Liver (tissue), 9 donors: ENCODE data around the gene CEACAM6. TPM values are rescaled to one million over a fixed set of nuclear protein-coding genes. Genes with fewer than 3 reads are reported as not detected.

Experiments
- DNase-seq: peaks from one replicate; pipeline ENCODE4 v3.0.0-alpha.2; 2017; ENCODE audit warnings: low spot score
- H3K27ac ChIP-seq, 2 donors: one replicate each; pipeline ENCODE4 v1.7.0; 2013; ENCODE audit warnings: inconsistent platforms in 2 of 2, low read length in 2 of 2, control low read depth in 1 of 2, low read depth in 1 of 2, mild to moderate bottlenecking in 1 of 2
- H3K27me3 ChIP-seq, 4 donors: one replicate each; pipeline versions ENCODE4 v1.6.1 to v1.7.0; 2013; ENCODE audit warnings: low read length in 3 of 4, inconsistent platforms in 1 of 4, mild to moderate bottlenecking in 1 of 4, moderate library complexity in 1 of 4; ENCODE audit not compliant: control insufficient read depth in 4 of 4, insufficient read depth in 4 of 4
- H3K36me3 ChIP-seq, 4 donors: one replicate each; pipeline versions ENCODE4 v1.6.1 to v1.7.0; 2013; ENCODE audit warnings: low read length in 3 of 4, mild to moderate bottlenecking in 3 of 4, low read depth in 1 of 4, moderate library complexity in 1 of 4; ENCODE audit not compliant: control insufficient read depth in 4 of 4, insufficient read depth in 3 of 4
- H3K4me1 ChIP-seq, 4 donors: one replicate each; pipeline versions ENCODE4 v1.6.1 to v1.7.0; 2013; ENCODE audit warnings: low read length in 3 of 4, mild to moderate bottlenecking in 3 of 4, moderate library complexity in 1 of 4; ENCODE audit not compliant: control insufficient read depth in 4 of 4, insufficient read depth in 4 of 4
- H3K4me3 ChIP-seq, 3 donors: one replicate each; pipeline versions ENCODE4 v1.6.1 to v1.7.0; 2013; ENCODE audit warnings: low read length in 3 of 3, control low read depth in 1 of 3, low read depth in 1 of 3, mild to moderate bottlenecking in 1 of 3
- H3K9ac ChIP-seq, 2 donors: one replicate each; pipeline ENCODE4 v1.7.0; 2013; ENCODE audit warnings: low read length in 2 of 2, mild to moderate bottlenecking in 2 of 2, moderate library complexity in 2 of 2, control low read depth in 1 of 2, low read depth in 1 of 2
- H3K9me3 ChIP-seq, 4 donors: one replicate each; pipeline versions ENCODE4 v1.6.1 to v1.7.0; 2013; ENCODE audit warnings: low read length in 3 of 4; ENCODE audit not compliant: control insufficient read depth in 4 of 4
- EGR1 ChIP-seq, 2 donors: IDR thresholded peaks; 2 replicates each; pipeline ENCODE4 v1.6.1; 2016 to 2018; ENCODE audit warnings: antibody characterized with exemption in 2 of 2, low read depth in 2 of 2
- FOXA1 ChIP-seq: IDR thresholded peaks from 2 replicates; pipeline ENCODE4 v1.6.1; 2016; ENCODE audit warnings: antibody characterized with exemption
- FOXA2 ChIP-seq: IDR thresholded peaks from 2 replicates; pipeline ENCODE4 v1.6.1; 2016; ENCODE audit warnings: antibody characterized with exemption
- GABPA ChIP-seq, 2 donors: IDR thresholded peaks in 1 of 2; conservative IDR thresholded peaks in 1 of 2; 2 replicates each; pipeline ENCODE4 v1.6.1; 2016; ENCODE audit warnings: antibody characterized with exemption in 2 of 2, mild to moderate bottlenecking in 1 of 2, moderate library complexity in 1 of 2
- HNF4A ChIP-seq, 2 donors: conservative IDR thresholded peaks; 2 replicates each; pipeline ENCODE4 v1.6.1; 2016; ENCODE audit warnings: antibody characterized with exemption in 2 of 2, mild to moderate bottlenecking in 2 of 2
- HNF4G ChIP-seq: IDR thresholded peaks from 2 replicates; pipeline ENCODE4 v1.6.1; 2016; ENCODE audit warnings: antibody characterized with exemption
- JUND ChIP-seq, 2 donors: IDR thresholded peaks; 2 replicates each; pipeline ENCODE4 v1.6.1; 2016; ENCODE audit warnings: antibody characterized with exemption in 2 of 2
- NR2F2 ChIP-seq: IDR thresholded peaks from 2 replicates; pipeline ENCODE4 v1.6.1; 2016; ENCODE audit warnings: antibody characterized with exemption
- RAD21 ChIP-seq, 2 donors: IDR thresholded peaks; 2 replicates each; pipeline ENCODE4 v1.6.1; 2016; ENCODE audit warnings: antibody characterized with exemption in 2 of 2, mild to moderate bottlenecking in 2 of 2
- RXRA ChIP-seq, 2 donors: IDR thresholded peaks; 2 replicates each; pipeline ENCODE4 v1.6.1; 2017 to 2018; ENCODE audit warnings: antibody characterized with exemption in 2 of 2, mild to moderate bottlenecking in 1 of 2
- SP1 ChIP-seq: IDR thresholded peaks from 2 replicates; pipeline ENCODE4 v1.6.1; 2018; ENCODE audit warnings: antibody characterized with exemption, mild to moderate bottlenecking
- TAF1 ChIP-seq: conservative IDR thresholded peaks from 2 replicates; pipeline ENCODE4 v1.6.1; 2016; ENCODE audit warnings: antibody characterized with exemption, mild to moderate bottlenecking
- WGBS: extraction: QIAGEN DNeasy Blood & Tissue Kit; methylation state at CpG from one replicate; pipeline ENCODE4 v1.1.7; 2013; 5-methylcytosine and 5-hydroxymethylcytosine counted together
- polyA plus RNA-seq, 2 donors: library from polyadenylated mRNA; stranded (reverse) in 1 of 2; unstranded in 1 of 2; fragments of 200-250 nt in 1 of 2; fragments of >200 nt in 1 of 2; fragmentation: Nextera tagmentation in 1 of 2; extraction: Ambion mirVana in 1 of 2; gene quantifications; one replicate each; pipeline versions ENCODE4 v1.2.1 to v1.2.3, GENCODE V29; 2013 to 2015
- total RNA-seq, 2 donors: library from RNA; depleted of rRNA; stranded (reverse); fragments of >200 nt; gene quantifications; one replicate each; pipeline ENCODE4 v1.2.3, GENCODE V29; 2014
- TF ChIP-seq, protein P1 (sequence below): IDR thresholded peaks from 2 replicates; pipeline ENCODE4 v1.6.1; 2016; ENCODE audit warnings: antibody characterized with exemption, mild to moderate bottlenecking
- TF ChIP-seq, protein P2 (sequence below): IDR thresholded peaks from 2 replicates; pipeline ENCODE4 v1.6.1; 2016; ENCODE audit warnings: antibody characterized with exemption
- TF ChIP-seq, protein P3 (sequence below): fragments of 150-350 bp; IDR thresholded peaks from 2 replicates; pipeline ENCODE4 v1.5.1; 2017; ENCODE audit warnings: improper control_type of control experiment, low read depth, low read length; ENCODE audit not compliant: missing input control
- TF ChIP-seq, protein P4 (sequence below): IDR thresholded peaks from 2 replicates; pipeline ENCODE4 v1.6.1; 2016; ENCODE audit warnings: antibody characterized with exemption
- TF ChIP-seq, protein P5 (sequence below): IDR thresholded peaks from 2 replicates; pipeline ENCODE4 v1.6.1; 2016; ENCODE audit warnings: antibody characterized with exemption
- donor health status: healthy.
- donor health status: healthy.
- donor health status: healthy.
- donor health status: healthy.
- donor health status: healthy.

The CEACAM6 gene
- total and polyA plus RNA-seq, 4 donors, result 0.08 to 2.4 (median 0.28) TPM; not detected in 1

DNA sequence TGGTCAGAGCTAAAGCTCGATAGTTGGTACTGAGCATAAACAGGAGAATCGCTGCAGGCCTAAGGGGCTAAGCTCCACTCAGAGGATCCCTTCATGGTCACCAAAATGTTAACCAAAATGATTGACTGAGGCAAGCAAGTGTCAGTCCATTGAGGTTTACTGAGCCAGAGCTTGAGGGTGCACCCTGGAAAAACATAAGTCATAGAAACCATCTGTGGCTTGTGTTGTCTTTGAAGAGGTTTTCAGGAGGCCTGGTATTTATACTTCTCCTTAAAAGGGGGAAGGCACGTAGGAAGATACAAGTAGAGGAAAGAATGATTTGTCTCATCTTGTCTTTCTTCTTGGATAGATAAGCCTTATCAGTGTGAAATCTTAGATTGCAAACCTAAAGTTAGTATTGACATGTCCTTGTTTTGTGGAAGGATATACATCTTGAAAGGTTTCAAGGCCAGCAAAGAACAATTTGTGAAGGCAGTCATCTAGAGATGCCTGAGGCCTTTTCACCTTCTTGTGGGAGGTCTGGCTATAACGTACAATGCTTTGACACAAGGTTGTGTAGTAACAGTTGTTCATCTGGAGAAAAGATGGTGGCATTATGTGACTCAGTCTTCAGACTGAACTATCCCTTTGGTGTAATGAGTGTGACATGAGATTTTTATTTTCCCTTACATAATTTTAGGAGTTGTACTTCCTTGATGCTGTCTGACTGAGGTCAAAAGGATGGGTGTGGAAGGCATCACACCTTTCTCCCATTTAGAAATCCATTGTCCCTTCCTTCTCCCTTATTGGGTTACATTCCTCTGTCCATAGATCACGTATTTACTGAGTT lies 14.7 kb upstream of the CEACAM6 start:
- no peak for DNase-seq
- Histone ChIP-seq H3K4me3 (no peak overlapping the region), H3K9ac (no peak overlapping the region), H3K36me3 (no peaks in the 10 kb centered on the region), H3K9me3 (no peaks in the 10 kb centered on the region), H3K27me3 (peaks cover 0 to 3% (median 3%) of the 10 kb centered on the region in 4 donors), H3K27ac (no peak overlapping the region), H3K4me1 (no peaks in the 10 kb centered on the region)
- WGBS, result 58% methylated on average over 5 of the region's 5 CpGs
- TF ChIP-seq FOXA2, result no peak
- no peak for TF ChIP-seq RXRA (IDR thresholded peaks at IDR 0.05)
- no peak for TF ChIP-seq JUND (IDR thresholded peaks at IDR 0.05)
- TF ChIP-seq, protein P1, sequence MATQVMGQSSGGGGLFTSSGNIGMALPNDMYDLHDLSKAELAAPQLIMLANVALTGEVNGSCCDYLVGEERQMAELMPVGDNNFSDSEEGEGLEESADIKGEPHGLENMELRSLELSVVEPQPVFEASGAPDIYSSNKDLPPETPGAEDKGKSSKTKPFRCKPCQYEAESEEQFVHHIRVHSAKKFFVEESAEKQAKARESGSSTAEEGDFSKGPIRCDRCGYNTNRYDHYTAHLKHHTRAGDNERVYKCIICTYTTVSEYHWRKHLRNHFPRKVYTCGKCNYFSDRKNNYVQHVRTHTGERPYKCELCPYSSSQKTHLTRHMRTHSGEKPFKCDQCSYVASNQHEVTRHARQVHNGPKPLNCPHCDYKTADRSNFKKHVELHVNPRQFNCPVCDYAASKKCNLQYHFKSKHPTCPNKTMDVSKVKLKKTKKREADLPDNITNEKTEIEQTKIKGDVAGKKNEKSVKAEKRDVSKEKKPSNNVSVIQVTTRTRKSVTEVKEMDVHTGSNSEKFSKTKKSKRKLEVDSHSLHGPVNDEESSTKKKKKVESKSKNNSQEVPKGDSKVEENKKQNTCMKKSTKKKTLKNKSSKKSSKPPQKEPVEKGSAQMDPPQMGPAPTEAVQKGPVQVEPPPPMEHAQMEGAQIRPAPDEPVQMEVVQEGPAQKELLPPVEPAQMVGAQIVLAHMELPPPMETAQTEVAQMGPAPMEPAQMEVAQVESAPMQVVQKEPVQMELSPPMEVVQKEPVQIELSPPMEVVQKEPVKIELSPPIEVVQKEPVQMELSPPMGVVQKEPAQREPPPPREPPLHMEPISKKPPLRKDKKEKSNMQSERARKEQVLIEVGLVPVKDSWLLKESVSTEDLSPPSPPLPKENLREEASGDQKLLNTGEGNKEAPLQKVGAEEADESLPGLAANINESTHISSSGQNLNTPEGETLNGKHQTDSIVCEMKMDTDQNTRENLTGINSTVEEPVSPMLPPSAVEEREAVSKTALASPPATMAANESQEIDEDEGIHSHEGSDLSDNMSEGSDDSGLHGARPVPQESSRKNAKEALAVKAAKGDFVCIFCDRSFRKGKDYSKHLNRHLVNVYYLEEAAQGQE, result no peak
- TF ChIP-seq, protein P2, sequence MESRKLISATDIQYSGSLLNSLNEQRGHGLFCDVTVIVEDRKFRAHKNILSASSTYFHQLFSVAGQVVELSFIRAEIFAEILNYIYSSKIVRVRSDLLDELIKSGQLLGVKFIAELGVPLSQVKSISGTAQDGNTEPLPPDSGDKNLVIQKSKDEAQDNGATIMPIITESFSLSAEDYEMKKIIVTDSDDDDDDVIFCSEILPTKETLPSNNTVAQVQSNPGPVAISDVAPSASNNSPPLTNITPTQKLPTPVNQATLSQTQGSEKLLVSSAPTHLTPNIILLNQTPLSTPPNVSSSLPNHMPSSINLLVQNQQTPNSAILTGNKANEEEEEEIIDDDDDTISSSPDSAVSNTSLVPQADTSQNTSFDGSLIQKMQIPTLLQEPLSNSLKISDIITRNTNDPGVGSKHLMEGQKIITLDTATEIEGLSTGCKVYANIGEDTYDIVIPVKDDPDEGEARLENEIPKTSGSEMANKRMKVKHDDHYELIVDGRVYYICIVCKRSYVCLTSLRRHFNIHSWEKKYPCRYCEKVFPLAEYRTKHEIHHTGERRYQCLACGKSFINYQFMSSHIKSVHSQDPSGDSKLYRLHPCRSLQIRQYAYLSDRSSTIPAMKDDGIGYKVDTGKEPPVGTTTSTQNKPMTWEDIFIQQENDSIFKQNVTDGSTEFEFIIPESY, result no peak
- TF ChIP-seq SP1, result no peak
- no peak for TF ChIP-seq FOXA1

DNA sequence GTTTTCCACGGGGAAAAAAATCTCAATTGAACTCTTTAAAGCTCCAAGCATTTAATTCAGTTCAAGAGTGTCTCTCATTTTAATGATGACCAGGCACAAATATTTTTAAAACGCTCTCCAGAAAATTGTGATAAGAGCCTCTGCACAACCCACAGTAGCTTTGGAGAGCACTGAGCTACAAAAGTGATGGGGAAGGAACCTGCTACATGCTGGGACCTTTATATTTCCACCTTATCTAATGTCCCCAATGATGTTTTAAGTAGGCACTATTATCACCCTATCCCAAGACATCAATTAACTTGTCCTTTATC lies 14.1 kb upstream of the CEACAM6 start:
- Histone ChIP-seq H3K4me1 (no peaks in the 10 kb centered on the region), H3K27ac (no peak overlapping the region), H3K27me3 (peaks cover 0 to 4% (median 3%) of the 10 kb centered on the region in 4 donors), H3K9ac (no peak overlapping the region), H3K4me3 (no peak overlapping the region), H3K36me3 (no peaks in the 10 kb centered on the region), H3K9me3 (no peaks in the 10 kb centered on the region)
- TF ChIP-seq NR2F2, result no peak
- TF ChIP-seq FOXA2, result no peak
- TF ChIP-seq, protein P1, result no peak
- TF ChIP-seq EGR1 (IDR thresholded peaks at IDR 0.05; ENCODE audit: low read depth in 2 of 2), result no peak
- TF ChIP-seq HNF4G, result no peak
- TF ChIP-seq, protein P3, sequence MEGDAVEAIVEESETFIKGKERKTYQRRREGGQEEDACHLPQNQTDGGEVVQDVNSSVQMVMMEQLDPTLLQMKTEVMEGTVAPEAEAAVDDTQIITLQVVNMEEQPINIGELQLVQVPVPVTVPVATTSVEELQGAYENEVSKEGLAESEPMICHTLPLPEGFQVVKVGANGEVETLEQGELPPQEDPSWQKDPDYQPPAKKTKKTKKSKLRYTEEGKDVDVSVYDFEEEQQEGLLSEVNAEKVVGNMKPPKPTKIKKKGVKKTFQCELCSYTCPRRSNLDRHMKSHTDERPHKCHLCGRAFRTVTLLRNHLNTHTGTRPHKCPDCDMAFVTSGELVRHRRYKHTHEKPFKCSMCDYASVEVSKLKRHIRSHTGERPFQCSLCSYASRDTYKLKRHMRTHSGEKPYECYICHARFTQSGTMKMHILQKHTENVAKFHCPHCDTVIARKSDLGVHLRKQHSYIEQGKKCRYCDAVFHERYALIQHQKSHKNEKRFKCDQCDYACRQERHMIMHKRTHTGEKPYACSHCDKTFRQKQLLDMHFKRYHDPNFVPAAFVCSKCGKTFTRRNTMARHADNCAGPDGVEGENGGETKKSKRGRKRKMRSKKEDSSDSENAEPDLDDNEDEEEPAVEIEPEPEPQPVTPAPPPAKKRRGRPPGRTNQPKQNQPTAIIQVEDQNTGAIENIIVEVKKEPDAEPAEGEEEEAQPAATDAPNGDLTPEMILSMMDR, result no peak
- TF ChIP-seq RAD21 (IDR thresholded peaks at IDR 0.05), result no peak
- TF ChIP-seq HNF4A (conservative IDR thresholded peaks at IDR 0.05), result no peak
- no peak for TF ChIP-seq TAF1
- no peak for TF ChIP-seq GABPA (IDR thresholded peaks at IDR 0.05 in 1 of 2, conservative IDR thresholded peaks at IDR 0.05 in 1 of 2)
- no peak for TF ChIP-seq RXRA (IDR thresholded peaks at IDR 0.05)
- TF ChIP-seq, protein P4, sequence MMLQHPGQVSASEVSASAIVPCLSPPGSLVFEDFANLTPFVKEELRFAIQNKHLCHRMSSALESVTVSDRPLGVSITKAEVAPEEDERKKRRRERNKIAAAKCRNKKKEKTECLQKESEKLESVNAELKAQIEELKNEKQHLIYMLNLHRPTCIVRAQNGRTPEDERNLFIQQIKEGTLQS, result no peak
- TF ChIP-seq, protein P5, sequence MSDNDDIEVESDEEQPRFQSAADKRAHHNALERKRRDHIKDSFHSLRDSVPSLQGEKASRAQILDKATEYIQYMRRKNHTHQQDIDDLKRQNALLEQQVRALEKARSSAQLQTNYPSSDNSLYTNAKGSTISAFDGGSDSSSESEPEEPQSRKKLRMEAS, result no peak
- no peak for DNase-seq
- 65% methylated on average over 2 of the region's 2 CpGs for WGBS
